Mucosa of descending colon (tissue), 3 donors: ENCODE data around the gene RUSF1. TPM values are rescaled to one million over a fixed set of nuclear protein-coding genes. Genes with fewer than 3 reads are reported as not detected.
"Not testable (repeated sequence)": the region's sequence is repeated elsewhere in the genome, so short reads cannot be mapped to it uniquely, and the experiment has no call there.

Experiments used
- ATAC-seq: fragments of 200-7000 bp; cut with Tn5 transposase; one replicate; pipeline ENCODE4 v1.9.1; 2020; ENCODE audit warnings: mild to moderate bottlenecking, moderate library complexity
- DNase-seq, 3 donors: peaks; one replicate each; pipeline ENCODE4 v3.0.0-alpha.2; 2020
- H3K36me3 ChIP-seq: fragments of 200-600 bp; one replicate; pipeline ENCODE4 v1.8.0; 2021; ENCODE audit warnings: low read depth, mild to moderate bottlenecking
- H3K4me1 ChIP-seq: fragments of 200-600 bp; one replicate; pipeline ENCODE4 v1.8.0; 2021; ENCODE audit warnings: low read depth, mild to moderate bottlenecking
- H3K4me3 ChIP-seq: fragments of 200-600 bp; one replicate; pipeline ENCODE4 v1.8.0; 2021; ENCODE audit warnings: mild to moderate bottlenecking
- H3K9me3 ChIP-seq: fragments of 200-600 bp; one replicate; pipeline ENCODE4 v1.8.0; 2021; ENCODE audit warnings: mild to moderate bottlenecking
- CTCF ChIP-seq: fragments of 200-600 bp; IDR thresholded peaks from one replicate; pipeline ENCODE4 v1.8.0; 2022; ENCODE audit warnings: antibody characterized with exemption, mild to moderate bottlenecking
- intact Hi-C, 2 donors: fragments of 100-400 bp; cut with DNase I in 1 of 2; cut with micrococcal nuclease in 1 of 2; formaldehyde crosslinking; loops; one replicate each; pipeline versions ENCODE4 v1.11.0 to v1.11.1; 2022; cut with DNase I, micrococcal nuclease
- total RNA-seq, 3 donors: library from RNA; stranded (reverse); fragmentation: NEBNext Ultra II Directional in 2 of 3; extraction: Animal tissue kit (Norgen Biotek cat#: 25700) in 2 of 3; gene quantifications; one replicate each; pipeline versions ENCODE4 v1.2.1 to v1.2.4, GENCODE V29; 2021 to 2023
- donor health status: DM: no; HTN: no; CAD: no; lungs with moderate emphysema.
- donor health status: DM: no; HTN: no; CAD: no.
- donor health status: DM: no; HTN: yes; CAD: no.

RUSF1 gene
- total RNA-seq, 3 donors from 2014 or later: 48.3 to 66.7 (median 51.7) TPM

DNA sequence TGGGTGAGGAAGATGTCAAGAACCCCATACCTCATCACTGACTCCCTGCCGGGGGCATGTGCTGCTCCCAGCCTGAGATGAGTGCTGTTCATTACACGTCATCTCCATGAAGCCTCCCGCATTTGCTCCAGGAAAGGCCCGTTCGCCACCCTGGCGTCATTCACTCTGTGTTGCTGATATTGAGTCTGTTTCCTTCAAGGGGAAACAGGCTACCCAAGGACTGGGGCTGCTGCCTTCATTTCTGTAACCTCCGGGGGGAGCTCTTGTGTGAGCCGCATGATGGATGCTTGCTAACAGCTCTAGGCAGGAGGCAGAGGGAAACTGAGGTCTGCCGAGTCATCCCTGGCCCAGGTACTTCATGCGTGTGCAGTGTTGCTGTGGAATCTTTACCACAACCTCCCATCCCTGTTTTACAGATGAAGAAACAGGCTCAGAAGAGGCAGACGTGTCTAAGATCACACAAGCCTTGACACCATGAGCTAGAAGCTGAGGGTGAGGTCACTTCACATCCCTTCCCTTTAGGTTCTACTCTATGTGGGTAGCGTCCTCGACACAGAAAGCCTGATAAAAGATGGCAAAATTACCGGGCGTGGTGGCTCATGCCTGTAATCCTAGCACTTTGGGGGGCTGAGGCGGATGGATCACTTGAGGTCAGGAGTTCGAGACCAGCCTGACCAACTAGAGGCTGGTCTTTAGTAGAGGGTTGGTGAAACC is 52.4 kb downstream of the RUSF1 start:
- no peak for ATAC-seq
- peaks cover 45% of the 10 kb centered on the region for H3K4me1 ChIP-seq
- intact Hi-C loops: loop anchor here in 1 of 2 donors (5.0 kb wide), 1 partner anchor 417 kb away; the partner anchor contains the start of gene ZNF267
- no peaks in the 10 kb centered on the region for H3K9me3 ChIP-seq
- no peaks in the 10 kb centered on the region for H3K36me3 ChIP-seq
- DNase-seq: peak in 1 of 3 donors; percentile 46
- no peak overlapping the region for H3K4me3 ChIP-seq
- TF ChIP-seq CTCF: peak; percentile 9

DNA sequence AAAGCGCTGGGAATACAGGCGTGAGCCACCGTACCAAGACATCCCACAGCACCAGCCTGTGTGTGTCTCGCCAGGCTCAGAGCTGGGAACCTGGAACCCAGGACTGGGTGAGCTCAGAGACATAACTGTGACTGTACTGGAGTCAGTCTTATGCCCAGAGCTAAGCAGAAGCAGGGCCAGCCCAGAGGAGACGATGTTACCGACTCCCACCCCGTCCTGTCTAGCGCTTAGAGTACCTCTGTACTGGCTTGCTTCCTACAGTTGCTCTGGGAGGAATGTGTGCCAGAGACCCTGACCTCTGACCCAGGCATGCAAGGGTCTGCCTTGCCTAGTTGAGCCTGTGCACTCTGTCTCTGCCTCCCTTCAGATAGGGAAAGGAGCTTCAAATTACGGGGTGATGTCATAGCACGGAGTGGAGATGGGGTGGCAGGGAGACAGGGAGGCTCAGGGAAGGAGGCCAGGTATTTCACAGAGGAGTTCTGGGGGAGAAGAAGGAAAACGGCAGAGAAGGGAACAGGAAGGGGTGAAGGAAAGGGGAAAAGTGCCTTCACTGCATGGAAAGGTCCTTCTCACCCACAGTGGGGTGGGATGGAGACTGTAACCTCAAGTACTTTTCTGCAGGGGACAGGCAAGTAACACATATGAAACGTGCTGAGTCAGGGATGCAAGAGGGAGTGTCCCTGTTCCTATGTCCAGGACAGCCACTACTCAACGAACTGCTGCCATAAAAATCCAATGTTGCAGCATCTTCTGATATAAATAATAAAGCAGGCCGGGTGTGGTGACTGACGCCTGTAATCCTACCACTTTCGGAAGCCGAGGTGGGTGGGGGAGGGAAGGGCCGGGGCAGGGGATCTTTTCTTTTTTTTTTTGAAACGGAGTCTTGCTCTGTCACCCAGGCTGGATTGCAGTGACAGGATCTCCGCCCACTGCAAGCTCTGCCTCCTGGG is 54.7 kb downstream of the RUSF1 start:
- intact Hi-C loops: no loop called here
- ATAC-seq (peak; percentile 57), DNase-seq (peak; percentile 48 to 57 (median 51))
- H3K4me3 ChIP-seq: no peak overlapping the region
- H3K36me3 ChIP-seq: no peaks in the 10 kb centered on the region
- no peak for TF ChIP-seq CTCF
- no peaks in the 10 kb centered on the region for H3K9me3 ChIP-seq
- peaks cover 40% of the 10 kb centered on the region for H3K4me1 ChIP-seq

DNA sequence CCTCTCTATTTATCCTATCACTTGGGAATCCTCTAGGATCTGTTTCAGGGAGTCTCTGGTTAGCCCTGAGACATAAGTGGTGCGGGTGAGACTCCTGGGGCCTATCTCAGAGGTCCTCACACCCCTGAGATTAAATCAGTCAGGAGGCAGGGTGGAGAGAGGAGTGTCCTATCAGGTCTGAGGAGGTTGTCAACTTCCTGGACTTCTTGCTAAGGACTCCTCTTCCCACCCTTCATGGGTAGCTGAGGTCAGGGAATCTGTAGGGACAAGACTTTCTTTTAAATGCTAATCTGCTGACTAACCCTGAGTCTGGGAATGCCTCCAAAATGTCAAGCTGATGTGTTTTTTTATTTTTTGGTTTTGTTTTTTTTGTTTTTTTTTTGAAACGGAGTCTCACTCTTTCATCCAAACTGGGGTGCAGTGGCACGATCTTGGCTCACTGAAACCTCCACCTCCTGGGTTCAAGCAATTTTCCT is 55.5 kb downstream of the RUSF1 start:
- no peak for TF ChIP-seq CTCF
- peak; percentile 8 for ATAC-seq
- no peak overlapping the region for H3K4me3 ChIP-seq
- DNase-seq: peak in 1 of 3 donors; percentile 2
- no peaks in the 10 kb centered on the region for H3K36me3 ChIP-seq
- H3K4me1 ChIP-seq: peaks cover 36% of the 10 kb centered on the region
- intact Hi-C loops: no loop called here
- H3K9me3 ChIP-seq: no peaks in the 10 kb centered on the region

GRCh38 chr16:31451681-31452351 is 56.4 kb downstream of the RUSF1 start:
- intact Hi-C loops: no loop called here
- peak; percentile 35 for TF ChIP-seq CTCF
- DNase-seq (peak; percentile 58 to 65 (median 64)), ATAC-seq (peak; percentile 82)
- no peak overlapping the region for H3K4me3 ChIP-seq
- no peaks in the 10 kb centered on the region for H3K36me3 ChIP-seq
- peaks cover 27% of the 10 kb centered on the region for H3K4me1 ChIP-seq
- H3K9me3 ChIP-seq: no peaks in the 10 kb centered on the region

- Histone ChIP-seq H3K36me3 (no peaks in the 10 kb centered on the region), H3K4me3 (no peak overlapping the region), H3K9me3 (no peaks in the 10 kb centered on the region), H3K4me1 (peaks cover 21% of the 10 kb centered on the region)
- DNase-seq (peak in 1 of 3 donors; percentile 24), ATAC-seq (no peak)
- no peak for TF ChIP-seq CTCF
- intact Hi-C loops: no loop called here
Observed at GRCh38 chr16:31451201-31451600, 57.0 kb downstream of the RUSF1 start.

GRCh38 chr16:31445931-31446330 is 62.3 kb downstream of the RUSF1 start:
- DNase-seq, H3K4me3 ChIP-seq, H3K9me3 ChIP-seq, H3K36me3 ChIP-seq, H3K4me1 ChIP-seq, ATAC-seq: not testable (repeated sequence)
- intact Hi-C loops: loop anchor here in 1 of 2 donors (10.0 kb wide), 1 partner anchor 461 kb away; the partner anchor contains the start of gene HSD3B7
